OCI-LY1 (cell line): ENCODE data around the gene STYXL1.

Experiments
- CTCF ChIP-seq: fragments of 200-600 bp; sonication (generic), shearing (Covaris generic); IDR thresholded peaks from 2 replicates; pipeline ENCODE4 v1.5.1; 2017; ENCODE audit warnings: mild to moderate bottlenecking, antibody characterized with exemption, low read length, moderate library complexity, mixed read lengths
- EZH2 ChIP-seq: fragments of 200-600 bp; sonication (generic), shearing (Covaris generic); IDR thresholded peaks from 2 replicates; pipeline ENCODE4 v1.8.0; 2017; ENCODE audit warnings: borderline replicate concordance, mixed run types, mild to moderate bottlenecking, antibody characterized with exemption, low read length, moderate library complexity, mixed read lengths

DNA sequence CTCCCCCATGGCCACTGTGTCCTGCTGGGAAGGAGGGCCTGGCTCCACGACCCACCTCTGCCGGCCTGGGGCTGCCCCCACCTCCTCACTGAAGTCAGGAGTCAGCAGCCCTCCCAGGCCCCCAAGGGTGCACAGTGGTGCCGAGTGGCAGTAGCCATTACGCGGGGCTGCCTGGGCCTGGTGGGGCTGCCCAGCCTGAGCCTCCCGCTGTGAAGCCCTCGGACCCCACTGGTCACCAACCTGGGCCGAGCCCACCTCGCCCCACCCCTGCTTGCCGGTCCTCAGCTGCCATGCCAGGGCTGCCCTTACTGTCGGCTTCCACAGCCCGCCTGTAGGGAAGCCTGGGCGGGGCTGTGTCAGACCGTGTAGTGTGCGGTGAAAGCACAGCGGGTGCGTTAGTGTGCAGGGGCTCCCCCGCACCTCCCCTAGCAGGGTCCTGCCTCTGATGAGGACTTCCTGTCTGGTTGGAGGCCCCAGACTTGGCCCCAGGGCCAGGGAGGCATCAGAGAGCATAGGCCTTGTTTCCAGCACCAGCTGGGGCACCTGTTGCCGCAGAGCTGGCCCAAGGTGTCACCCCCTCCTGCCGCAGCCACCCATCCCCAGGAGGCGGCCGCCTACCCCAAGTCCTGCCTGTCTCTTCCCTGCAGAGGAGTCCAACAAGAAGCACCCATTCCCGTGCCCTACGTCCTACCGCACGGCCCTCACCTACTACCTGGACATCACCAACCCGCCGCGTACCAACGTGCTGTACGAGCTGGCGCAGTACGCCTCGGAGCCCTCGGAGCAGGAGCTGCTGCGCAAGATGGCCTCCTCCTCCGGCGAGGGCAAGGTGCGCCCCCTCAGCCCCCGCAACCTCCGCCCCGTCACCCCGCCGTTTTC lies 63.4 kb downstream of the STYXL1 start:
- TF ChIP-seq CTCF, result no peak
- TF ChIP-seq EZH2, result no peak
